GM23248 (cell line): ENCODE results near the gene UBE2G1. TPM values are rescaled to one million over a fixed set of nuclear protein-coding genes. Genes with fewer than 3 reads are reported as not detected.
"Not testable (repeated sequence)": the region's sequence is repeated elsewhere in the genome, so short reads cannot be mapped to it uniquely, and the experiment has no call there.

Source experiments
- DNase-seq: peaks from one replicate; pipeline ENCODE4 v3.0.0-alpha.2; 2015
- H2AFZ ChIP-seq: fragments of 200-600 bp; sonication (generic); 2 replicates; pipeline ENCODE4 v1.6.1; 2016; ENCODE audit warnings: antibody characterized with exemption
- H3F3A ChIP-seq: fragments of 200-600 bp; sonication (generic); 2 replicates; pipeline ENCODE4 v1.6.1; 2016; ENCODE audit warnings: mild to moderate bottlenecking, antibody characterized with exemption, mixed run types; ENCODE audit not compliant: insufficient read depth
- H3K27ac ChIP-seq: fragments of 200-600 bp; sonication (generic); 2 replicates; pipeline ENCODE4 v1.5.1; 2016; ENCODE audit warnings: mild to moderate bottlenecking
- H3K27me3 ChIP-seq: fragments of 200-600 bp; sonication (generic); replicated peaks from 2 replicates; pipeline ENCODE4 v1.6.1; 2016; ENCODE audit warnings: mild to moderate bottlenecking; ENCODE audit not compliant: insufficient read depth
- H3K36me3 ChIP-seq: fragments of 200-600 bp; sonication (generic); 2 replicates; pipeline ENCODE4 v1.6.1; 2016; ENCODE audit warnings: low read depth, mild to moderate bottlenecking
- H3K4me1 ChIP-seq: fragments of 200-600 bp; sonication (generic); 2 replicates; pipeline ENCODE4 v1.6.1; 2016; ENCODE audit warnings: mild to moderate bottlenecking; ENCODE audit not compliant: insufficient read depth
- H3K4me2 ChIP-seq: fragments of 200-600 bp; sonication (generic); one replicate; pipeline ENCODE4 v1.6.1; 2016; ENCODE audit warnings: mild to moderate bottlenecking; ENCODE audit not compliant: unreplicated experiment
- H3K4me3 ChIP-seq: fragments of 200-600 bp; sonication (generic); 2 replicates; pipeline ENCODE4 v1.5.1; 2016; ENCODE audit warnings: mild to moderate bottlenecking
- H3K79me2 ChIP-seq: fragments of 200-600 bp; sonication (generic); 2 replicates; pipeline ENCODE4 v1.6.1; 2016; ENCODE audit warnings: mild to moderate bottlenecking; ENCODE audit not compliant: insufficient read depth
- H3K9ac ChIP-seq: fragments of 200-600 bp; sonication (generic); 2 replicates; pipeline ENCODE4 v1.6.1; 2016; ENCODE audit warnings: mild to moderate bottlenecking
- H3K9me2 ChIP-seq: fragments of 200-600 bp; sonication (generic); 2 replicates; pipeline ENCODE4 v1.6.1; 2016; ENCODE audit warnings: mixed run types, mild to moderate bottlenecking, moderate library complexity; ENCODE audit not compliant: insufficient read depth
- H3K9me3 ChIP-seq: fragments of 200-600 bp; sonication (generic); one replicate; pipeline ENCODE4 v1.6.1; 2017; ENCODE audit warnings: low read depth
- H4K20me1 ChIP-seq: fragments of 200-600 bp; sonication (generic); 2 replicates; pipeline ENCODE4 v1.6.0; 2016; ENCODE audit not compliant: insufficient read depth
- EZH2 ChIP-seq: fragments of 200-600 bp; sonication (generic); IDR thresholded peaks from 2 replicates; pipeline ENCODE4 v1.6.1; 2018; ENCODE audit warnings: antibody characterized with exemption, mild to moderate bottlenecking; ENCODE audit not compliant: insufficient read depth, poor library complexity, severe bottlenecking
- EZH2phosphoT487 ChIP-seq: fragments of 200-600 bp; sonication (generic); IDR thresholded peaks from 2 replicates; pipeline ENCODE4 v1.6.1; 2018; ENCODE audit warnings: antibody characterized with exemption, moderate library complexity, mild to moderate bottlenecking, low read depth; ENCODE audit not compliant: insufficient read depth
- WGBS, 2 experiments: methylation state at CpG; one replicate each; pipeline ENCODE4 v1.1.6; 2015 to 2017; ENCODE audit warnings: low lambda C conversion rate in 2 of 2, low coverage in 1 of 2; ENCODE audit errors: missing lambda C conversion rate in 2 of 2; 5-methylcytosine and 5-hydroxymethylcytosine counted together
- in situ Hi-C: fragments of 300-500 bp; cut with MboI; formaldehyde crosslinking; loops from 2 replicates; pipeline ENCODE4 v1.15.0; 2020
- polyA plus RNA-seq: library from polyadenylated mRNA; unstranded; fragments of >200 nt; fragmentation: Nextera tagmentation; extraction: Ambion mirVana; gene quantifications from 2 replicates; pipeline ENCODE4 v1.2.1, GENCODE V29; 2016
- total RNA-seq: library from RNA; depleted of rRNA; stranded (reverse); fragments of >200 nt; shearing (Covaris generic); gene quantifications from 2 replicates; pipeline ENCODE4 v1.2.3, GENCODE V29; 2014

The UBE2G1 gene
- total and polyA plus RNA-seq, 2 experiments from 2014 or later, result 37.8 to 49.4 TPM

GRCh38 chr17:4357671-4358070 lies 8.8 kb downstream of the UBE2G1 start:
- H3K4me1 ChIP-seq, result no peaks in the 10 kb centered on the region
- no peaks in the 10 kb centered on the region for H3K36me3 ChIP-seq
- H4K20me1 ChIP-seq, result peaks cover 3% of the 10 kb centered on the region; the same call in 1 of the 2 replicates
- no peak overlapping the region for H3K9ac ChIP-seq
- H3K4me2 ChIP-seq, result no peak overlapping the region
- H3F3A ChIP-seq, result no peaks in the 10 kb centered on the region
- H3K9me3 ChIP-seq, result no peaks in the 10 kb centered on the region
- H3K4me3 ChIP-seq, result no peak overlapping the region
- no peak overlapping the region for H2AFZ ChIP-seq
- no peak overlapping the region for H3K27ac ChIP-seq
- no peaks in the 10 kb centered on the region for H3K27me3 ChIP-seq
- WGBS, 2 experiments, result 100% methylated on average over 1 of the region's 1 CpG
- no peak for TF ChIP-seq EZH2phosphoT487
- TF ChIP-seq EZH2, result no peak
- in situ Hi-C loops, result no loop called here
- DNase-seq, result no peak
- H3K9me2 ChIP-seq, result no peaks in the 10 kb centered on the region
- H3K79me2 ChIP-seq, result peaks cover 100% of the 10 kb centered on the region

- H4K20me1 ChIP-seq, result peaks cover 3% of the 10 kb centered on the region; the same call in 1 of the 2 replicates
- H3K27me3 ChIP-seq, result no peaks in the 10 kb centered on the region
- H3K27ac ChIP-seq, result no peak overlapping the region
- no peak overlapping the region for H3K4me2 ChIP-seq
- H3F3A ChIP-seq, result no peaks in the 10 kb centered on the region
- no peak overlapping the region for H3K4me3 ChIP-seq
- 78 to 79% methylated on average over 3 of the region's 3 CpGs for WGBS, 2 experiments
- TF ChIP-seq EZH2phosphoT487 (no peak), EZH2 (no peak)
- H3K79me2 ChIP-seq, result peaks cover 100% of the 10 kb centered on the region
- no peaks in the 10 kb centered on the region for H3K4me1 ChIP-seq
- no peak overlapping the region for H2AFZ ChIP-seq
- no peaks in the 10 kb centered on the region for H3K9me3 ChIP-seq
- no peak for DNase-seq
- in situ Hi-C loops, result no loop called here
- H3K36me3 ChIP-seq, result no peaks in the 10 kb centered on the region
- no peaks in the 10 kb centered on the region for H3K9me2 ChIP-seq
- H3K9ac ChIP-seq, result no peak overlapping the region
Measured at GRCh38 chr17:4357030-4357628, 9.3 kb downstream of the UBE2G1 start.

- no peak overlapping the region for H2AFZ ChIP-seq
- no peaks in the 10 kb centered on the region for H3F3A ChIP-seq
- no peak overlapping the region for H3K4me2 ChIP-seq
- H3K36me3 ChIP-seq, result no peaks in the 10 kb centered on the region
- in situ Hi-C loops, result no loop called here
- H3K27ac ChIP-seq, result no peak overlapping the region
- no peak overlapping the region for H3K4me3 ChIP-seq
- H3K79me2 ChIP-seq, result peaks cover 100% of the 10 kb centered on the region
- peaks cover 3% of the 10 kb centered on the region; the same call in 1 of the 2 replicates for H4K20me1 ChIP-seq
- TF ChIP-seq EZH2, result no peak
- TF ChIP-seq EZH2phosphoT487, result no peak
- H3K4me1 ChIP-seq, result no peaks in the 10 kb centered on the region
- H3K9ac ChIP-seq, result no peak overlapping the region
- H3K27me3 ChIP-seq, result no peaks in the 10 kb centered on the region
- WGBS, 2 experiments, result 88 to 92% methylated on average over 11 of the region's 11 CpGs
- DNase-seq, result peak; percentile 17
- H3K9me3 ChIP-seq, result no peaks in the 10 kb centered on the region
- H3K9me2 ChIP-seq, result no peaks in the 10 kb centered on the region
Measured at GRCh38 chr17:4354862-4355514, 11.5 kb downstream of the UBE2G1 start.

GRCh38 chr17:4354206-4354605 lies 12.3 kb downstream of the UBE2G1 start:
- Histone ChIP-seq H3K4me1 (no peaks in the 10 kb centered on the region), H3K4me2 (no peak overlapping the region), H3F3A (no peaks in the 10 kb centered on the region), H3K9me2 (no peaks in the 10 kb centered on the region), H3K36me3 (no peaks in the 10 kb centered on the region), H3K79me2 (peaks cover 100% of the 10 kb centered on the region), H3K27ac (no peak overlapping the region), H3K9me3 (no peaks in the 10 kb centered on the region), H3K27me3 (no peaks in the 10 kb centered on the region), H3K4me3 (no peak overlapping the region), H3K9ac (no peak overlapping the region), H2AFZ (no peak overlapping the region), H4K20me1 (peaks cover 3% of the 10 kb centered on the region; the same call in 1 of the 2 replicates)
- DNase-seq, result no peak
- no peak for TF ChIP-seq EZH2
- no peak for TF ChIP-seq EZH2phosphoT487
- in situ Hi-C loops, result no loop called here
- 78% methylated on average over 2 of the region's 2 CpGs for WGBS, 2 experiments

GRCh38 chr17:4350214-4350613 lies 16.3 kb downstream of the UBE2G1 start:
- WGBS, 2 experiments, result 83 to 86% methylated on average over 2 of the region's 2 CpGs

More at GRCh38 chr17:4350214-4350613, 16.3 kb downstream of the UBE2G1 start:
- H3F3A ChIP-seq, H3K9ac ChIP-seq, H3K4me3 ChIP-seq, in situ Hi-C loops, DNase-seq, H3K4me2 ChIP-seq, H4K20me1 ChIP-seq, H3K36me3 ChIP-seq, H3K27ac ChIP-seq, H3K27me3 ChIP-seq, H3K9me2 ChIP-seq, H3K9me3 ChIP-seq, H2AFZ ChIP-seq: not testable (repeated sequence)
- Histone ChIP-seq H3K79me2 (peaks cover 100% of the 10 kb centered on the region), H3K4me1 (peaks cover 11% of the 10 kb centered on the region)
